SK-N-SH (cell line): ENCODE data around the gene SRPK1. TPM values are rescaled to one million over a fixed set of nuclear protein-coding genes. Genes with fewer than 3 reads are reported as not detected.

ENCODE experiments used
- CTCF ChIA-PET: fragments of 300-600, 350-600 bp; formaldehyde crosslinking; extraction: SDS; loops from one replicate; lab custom pipeline; 2021; lab: Yijun Ruan, JAX
- POLR2A ChIA-PET: fragments of 350-600 bp; sonication (Branson Sonifier 250); formaldehyde crosslinking; extraction: SDS; loops from one replicate; lab custom pipeline; 2020; ENCODE audit warnings: antibody characterized with exemption, inconsistent platforms; lab: Yijun Ruan, JAX
- DNase-seq: peaks from one replicate; pipeline ENCODE4 v3.0.0; 2012
- H2AFZ ChIP-seq: fragments of 200-600 bp; sonication (generic); 2 replicates; pipeline ENCODE4 v1.8.1; 2016; ENCODE audit warnings: antibody characterized with exemption, mild to moderate bottlenecking, low read depth
- H3F3A ChIP-seq: fragments of 200-600 bp; sonication (generic); replicated peaks from 2 replicates; pipeline ENCODE3; 2016; ENCODE audit warnings: antibody characterized with exemption, mild to moderate bottlenecking; ENCODE audit not compliant: insufficient read depth
- H3K27ac ChIP-seq, 2 experiments: fragments of 200-500 bp in 1 of 2; fragments of 200-600 bp in 1 of 2; sonication (Bioruptor generic) in 1 of 2; sonication (generic), shearing (Covaris generic) in 1 of 2; 2 replicates each; pipeline versions ENCODE4 v1.5.1 to v1.6.1; 2014 to 2016; ENCODE audit warnings: low read depth in 2 of 2, inconsistent platforms in 1 of 2, low read length in 1 of 2, mild to moderate bottlenecking in 1 of 2, mixed read lengths in 1 of 2
- H3K27me3 ChIP-seq: fragments of 200-600 bp; sonication (generic), shearing (Covaris generic); 2 replicates; pipeline ENCODE4 v1.6.1; 2016; ENCODE audit warnings: mixed run types; ENCODE audit not compliant: insufficient read depth
- H3K36me3 ChIP-seq, 2 experiments: fragments of 200-500 bp in 1 of 2; fragments of 200-600 bp in 1 of 2; sonication (Bioruptor generic) in 1 of 2; sonication (generic) in 1 of 2; replicated peaks in 1 of 2; 2 replicates each; pipeline versions ENCODE3 to v1.5.1; 2014 to 2016; ENCODE audit warnings: low read length in 1 of 2, mild to moderate bottlenecking in 1 of 2; ENCODE audit not compliant: insufficient read depth in 2 of 2, control insufficient read depth in 1 of 2
- H3K4me1 ChIP-seq, 2 experiments: fragments of 200-500 bp in 1 of 2; fragments of 200-600 bp in 1 of 2; sonication (Bioruptor generic) in 1 of 2; sonication (generic), shearing (Covaris generic) in 1 of 2; 2 replicates each; pipeline versions ENCODE4 v1.5.1 to v1.6.1; 2014 to 2016; ENCODE audit warnings: low read depth in 1 of 2, low read length in 1 of 2, mixed run types in 1 of 2; ENCODE audit not compliant: insufficient read depth in 2 of 2, control insufficient read depth in 1 of 2
- H3K4me2 ChIP-seq: fragments of 200-600 bp; sonication (generic), shearing (Covaris generic); 2 replicates; pipeline ENCODE4 v1.6.1; 2017; ENCODE audit warnings: mixed run types
- H3K4me3 ChIP-seq, 2 experiments: fragments of 200-500 bp in 1 of 2; fragments of 200-600 bp in 1 of 2; sonication (Bioruptor generic) in 1 of 2; sonication (generic), shearing (Covaris generic) in 1 of 2; 2 replicates each; pipeline versions ENCODE4 v1.5.1 to v1.8.1; 2014 to 2016; ENCODE audit warnings: low read depth in 2 of 2, inconsistent platforms in 1 of 2, low read length in 1 of 2, mild to moderate bottlenecking in 1 of 2, mixed read lengths in 1 of 2, moderate library complexity in 1 of 2
- H3K79me2 ChIP-seq: fragments of 200-600 bp; sonication (generic); 2 replicates; pipeline ENCODE4 v1.8.1; 2017; ENCODE audit warnings: mild to moderate bottlenecking; ENCODE audit not compliant: insufficient read depth
- H3K9ac ChIP-seq: fragments of 200-600 bp; sonication (generic); 2 replicates; pipeline ENCODE4 v1.6.1; 2017; ENCODE audit warnings: mixed run types
- H3K9me2 ChIP-seq: fragments of 200-600 bp; sonication (generic); 2 replicates; pipeline ENCODE4 v1.6.1; 2017; ENCODE audit warnings: mixed run types
- H3K9me3 ChIP-seq: fragments of 200-600 bp; sonication (generic); 2 replicates; pipeline ENCODE4 v1.6.1; 2017; ENCODE audit warnings: mixed run types, mild to moderate bottlenecking, moderate library complexity
- H4K20me1 ChIP-seq: fragments of 200-600 bp; sonication (generic); 2 replicates; pipeline ENCODE4 v1.6.1; 2017; ENCODE audit warnings: mild to moderate bottlenecking, mixed run types; ENCODE audit not compliant: insufficient read depth
- CHD2 ChIP-seq: fragments of 150-350 bp; IDR thresholded peaks from 2 replicates; pipeline ENCODE4 v1.6.1; 2018; ENCODE audit warnings: low read length; ENCODE audit not compliant: partially characterized antibody
- CTCF ChIP-seq: fragments of 200-600 bp; sonication (generic); IDR thresholded peaks from 2 replicates; pipeline ENCODE4 v1.6.1; 2017; ENCODE audit warnings: antibody characterized with exemption, mild to moderate bottlenecking, moderate library complexity
- EZH2phosphoT487 ChIP-seq: fragments of 200-600 bp; sonication (generic); IDR thresholded peaks from 2 replicates; pipeline ENCODE4 v1.6.1; 2017; ENCODE audit warnings: low read depth, mixed run types, mild to moderate bottlenecking, antibody characterized with exemption, moderate library complexity, borderline replicate concordance
- GABPA ChIP-seq: IDR thresholded peaks from 2 replicates; pipeline ENCODE4 v1.4.0; 2012; ENCODE audit warnings: low read depth, mild to moderate bottlenecking
- JUND ChIP-seq: IDR thresholded peaks from 2 replicates; pipeline ENCODE4 v1.4.0; 2012
- MAX ChIP-seq: IDR thresholded peaks from 2 replicates; pipeline ENCODE4 v1.4.0; 2012; ENCODE audit warnings: low read depth
- MXI1 ChIP-seq: IDR thresholded peaks from 2 replicates; pipeline ENCODE4 v1.6.1; 2012; ENCODE audit warnings: mild to moderate bottlenecking, low read depth, low read length, improper control_type of control experiment
- NFIC ChIP-seq: IDR thresholded peaks from 2 replicates; pipeline ENCODE4 v1.4.0; 2012; ENCODE audit warnings: borderline replicate concordance
- PBX3 ChIP-seq: IDR thresholded peaks from 2 replicates; pipeline ENCODE4; 2012
- RCOR1 ChIP-seq: fragments of 150-350 bp; IDR thresholded peaks from 2 replicates; pipeline ENCODE4 v1.6.1; 2017; ENCODE audit warnings: antibody characterized with exemption, low read length
- RXRA ChIP-seq: IDR thresholded peaks from 2 replicates; pipeline ENCODE4 v1.4.0; 2012; ENCODE audit warnings: low read depth, mild to moderate bottlenecking, borderline replicate concordance
- TCF12 ChIP-seq: IDR thresholded peaks from 2 replicates; pipeline ENCODE4 v1.4.0; 2012
- USF1 ChIP-seq: IDR thresholded peaks from 2 replicates; pipeline ENCODE4 v1.4.0; 2012; ENCODE audit warnings: low read depth, borderline replicate concordance
- USF2 ChIP-seq: fragments of 150-350 bp; IDR thresholded peaks from 2 replicates; pipeline ENCODE4 v1.6.1; 2017; ENCODE audit warnings: antibody characterized with exemption, low read length, low read depth, borderline replicate concordance
- ZBTB33 ChIP-seq: IDR thresholded peaks from 2 replicates; pipeline ENCODE4 v1.4.0; 2012; ENCODE audit warnings: low read depth, borderline replicate concordance
- WGBS: methylation state at CpG from one replicate; pipeline ENCODE4 v1.1.6; 2017; ENCODE audit warnings: low lambda C conversion rate; 5-methylcytosine and 5-hydroxymethylcytosine counted together
- polyA plus RNA-seq, 3 experiments: library from polyadenylated mRNA; depleted of rRNA; stranded (reverse); fragments of >200 nt; gene quantifications; 2 replicates each; pipeline ENCODE4 v1.2.3, GENCODE V29; 2012

Gene SRPK1
- polyA plus RNA-seq, 1 of the 3 experiments (the other 2 are of a cell fraction): 10.6 TPM

GRCh38 chr6:35823601-35824000 lies 97.3 kb downstream of the SRPK1 start:
- H3F3A ChIP-seq: no peaks in the 10 kb centered on the region
- H3K4me2 ChIP-seq: no peak overlapping the region
- H3K4me3 ChIP-seq: no peak overlapping the region
- CTCF ChIA-PET: no interaction called here
- H4K20me1 ChIP-seq: no peaks in the 10 kb centered on the region
- no peak overlapping the region for H3K27ac ChIP-seq
- no peaks in the 10 kb centered on the region for H3K27me3 ChIP-seq
- WGBS: 76% methylated on average over 2 of the region's 2 CpGs
- no peaks in the 10 kb centered on the region for H3K4me1 ChIP-seq
- no peaks in the 10 kb centered on the region for H3K36me3 ChIP-seq
- no peaks in the 10 kb centered on the region for H3K9me3 ChIP-seq
- TF ChIP-seq MAX (no peak), GABPA (no peak), ZBTB33 (no peak), RXRA (no peak), CHD2 (no peak), USF1 (no peak)
- TF ChIP-seq, all 33 proteins: peak for 0
- H2AFZ ChIP-seq: no peak overlapping the region
- H3K9ac ChIP-seq: no peak overlapping the region
- no peaks in the 10 kb centered on the region for H3K79me2 ChIP-seq
- no peak for DNase-seq
- POLR2A ChIA-PET: no interaction called here
- no peaks in the 10 kb centered on the region for H3K9me2 ChIP-seq

- no peak overlapping the region for H3K4me3 ChIP-seq
- no peaks in the 10 kb centered on the region for H3K9me3 ChIP-seq
- ChIA-PET CTCF (no interaction called here), POLR2A (no interaction called here)
- H3K27ac ChIP-seq: no peak overlapping the region
- H4K20me1 ChIP-seq: no peaks in the 10 kb centered on the region
- no peaks in the 10 kb centered on the region for H3K27me3 ChIP-seq
- no peak overlapping the region for H3K9ac ChIP-seq
- H3K4me2 ChIP-seq: no peak overlapping the region
- H3K79me2 ChIP-seq: no peaks in the 10 kb centered on the region
- DNase-seq: no peak
- H3K36me3 ChIP-seq: no peaks in the 10 kb centered on the region
- H3K4me1 ChIP-seq: no peaks in the 10 kb centered on the region
- H3F3A ChIP-seq: no peaks in the 10 kb centered on the region
- H2AFZ ChIP-seq: no peak overlapping the region
- no peaks in the 10 kb centered on the region for H3K9me2 ChIP-seq
- TF ChIP-seq EZH2phosphoT487 (no peak), USF2 (no peak), PBX3 (no peak), NFIC (no peak), ZBTB33 (no peak), TCF12 (no peak), USF1 (no peak), MXI1 (no peak), JUND (no peak), RCOR1 (no peak), CTCF (no peak)
Measured at GRCh38 chr6:35817515-35817914, 103.4 kb downstream of the SRPK1 start.
